Fibroblast of lung (primary cell): ENCODE results near the gene KCNJ10. TPM values are rescaled to one million over a fixed set of nuclear protein-coding genes. Genes with fewer than 3 reads are reported as not detected.

Experiments
- DNase-seq, 2 donors: peaks; one replicate each; pipeline versions ENCODE4 v3.0.0 to v3.0.0-alpha.2; 2010; ENCODE audit warnings: low read depth in 2 of 2
- H2AFZ ChIP-seq: 2 replicates; pipeline ENCODE4 v1.5.1; 2012; ENCODE audit warnings: low read length, control low read depth, inconsistent platforms
- H3K27ac ChIP-seq: 2 replicates; pipeline ENCODE4 v1.5.1; 2011; ENCODE audit warnings: low read length, control low read depth; ENCODE audit not compliant: insufficient read depth
- H3K27me3 ChIP-seq: 2 replicates; pipeline ENCODE4 v1.5.1; 2011; ENCODE audit warnings: mild to moderate bottlenecking, low read length; ENCODE audit not compliant: control insufficient read depth, insufficient read depth
- H3K36me3 ChIP-seq: 2 replicates; pipeline ENCODE4 v1.5.1; 2011; ENCODE audit warnings: low read length; ENCODE audit not compliant: control insufficient read depth, insufficient read depth
- H3K4me1 ChIP-seq: 2 replicates; pipeline ENCODE4 v1.5.1; 2011; ENCODE audit warnings: low read length; ENCODE audit not compliant: control insufficient read depth, insufficient read depth; ENCODE audit errors: extremely low read depth
- H3K4me2 ChIP-seq: 2 replicates; pipeline ENCODE4 v1.5.1; 2011; ENCODE audit warnings: low read length, control low read depth; ENCODE audit not compliant: insufficient read depth; ENCODE audit errors: extremely low read depth
- H3K4me3 ChIP-seq, 4 experiments: fragments of 200-600 bp in 1 of 4; sonication (generic) in 1 of 4; replicated peaks in 1 of 4; 2 replicates each; pipeline ENCODE4 v1.5.1; 2011 to 2016; ENCODE audit warnings: low read length in 4 of 4, low read depth in 3 of 4, mild to moderate bottlenecking in 3 of 4, control low read depth in 2 of 4, inconsistent platforms in 1 of 4, mixed read lengths in 1 of 4; ENCODE audit not compliant: insufficient read depth in 1 of 4; ENCODE audit errors: control extremely low read depth in 1 of 4
- H3K79me2 ChIP-seq: 2 replicates; pipeline ENCODE4 v1.5.1; 2012; ENCODE audit warnings: mild to moderate bottlenecking, low read length, inconsistent platforms; ENCODE audit not compliant: control insufficient read depth, insufficient read depth
- H3K9ac ChIP-seq: 2 replicates; pipeline ENCODE4 v1.5.1; 2011; ENCODE audit warnings: mild to moderate bottlenecking, low read length, control low read depth; ENCODE audit not compliant: insufficient read depth
- H3K9me3 ChIP-seq: 2 replicates; pipeline ENCODE4 v1.5.1; 2012; ENCODE audit warnings: low read depth, low read length; ENCODE audit not compliant: control insufficient read depth, insufficient read depth
- H4K20me1 ChIP-seq: 2 replicates; pipeline ENCODE4 v1.5.1; 2011; ENCODE audit warnings: low read length; ENCODE audit not compliant: control insufficient read depth, insufficient read depth; ENCODE audit errors: extremely low read depth
- CTCF ChIP-seq, 2 donors: IDR thresholded peaks in 1 of 2; conservative IDR thresholded peaks in 1 of 2; 1 replicate in 1 of 2; 2 replicates in 1 of 2; pipeline ENCODE4 v1.5.1; 2011 to 2012; ENCODE audit warnings: low read length in 2 of 2, control low read depth in 1 of 2, inconsistent platforms in 1 of 2, low read depth in 1 of 2, mild to moderate bottlenecking in 1 of 2
- EZH2 ChIP-seq: IDR thresholded peaks from 2 replicates; pipeline ENCODE4 v1.5.1; 2012; ENCODE audit warnings: low read length, control low read depth, mild to moderate bottlenecking; ENCODE audit errors: missing control alignments
- polyA plus RNA-seq, 2 donors: library from polyadenylated mRNA; depleted of rRNA in 1 of 2; stranded (reverse) in 1 of 2; unstranded in 1 of 2; fragments of >200 nt; gene quantifications; 2 replicates each; pipeline ENCODE4 v1.2.1, GENCODE V29; 2011 to 2012; ENCODE audit warnings: missing spikeins in 1 of 2
- total RNA-seq: library from RNA; depleted of rRNA; stranded (reverse); fragments of >200 nt; gene quantifications from 2 replicates; pipeline ENCODE4 v1.2.1, GENCODE V29; 2014

Gene KCNJ10
- total and polyA plus RNA-seq, 2 donors (not counting 1 experiment from before 2014, with no cell fraction given): not detected

- Histone ChIP-seq H3K9ac (peak overlapping the region; percentile 51), H3K27me3 (peaks cover 2% of the 10 kb centered on the region), H3K36me3 (no peaks in the 10 kb centered on the region), H3K9me3 (no peaks in the 10 kb centered on the region), H3K79me2 (no peaks in the 10 kb centered on the region), H2AFZ (peak overlapping the region; percentile 93), H3K4me3 (peak overlapping the region; percentile 58 to 73 (median 62)), H3K27ac (peak overlapping the region; percentile 34), H3K4me2 (peak overlapping the region; percentile 97), H3K4me1 (peaks cover 7% of the 10 kb centered on the region), H4K20me1 (no peaks in the 10 kb centered on the region)
- TF ChIP-seq CTCF (conservative IDR thresholded peaks at IDR 0.05 in 1 of 2, IDR thresholded peaks at IDR 0.05 in 1 of 2; ENCODE audit: low read depth in 1 of 2, low read length in 2 of 2): no peak
- no peak for TF ChIP-seq EZH2
- DNase-seq: peak; percentile 88 to 91
These were observed 29.0 kb upstream of the KCNJ10 start for GRCh38 chr1:160098852-160099561.

GRCh38 chr1:160097911-160098851 is 28.2 kb upstream of the KCNJ10 start, which contains the start of gene IGSF8:
Gene IGSF8 (minus strand): TSS chr1:160098619. CDS start chr1:160098472, 147 bp downstream.
- Histone ChIP-seq H3K9ac (peak within 1 kb of the TSS; percentile 51), H3K79me2 (no peaks in the 10 kb centered on the region), H4K20me1 (no peaks in the 10 kb centered on the region), H3K27me3 (peaks cover 2% of the 10 kb centered on the region), H3K27ac (peak within 1 kb of the TSS; percentile 34), H3K4me3 (peak within 1 kb of the TSS; percentile 58 to 73 (median 70)), H2AFZ (peak within 1 kb of the TSS; percentile 93), H3K9me3 (no peaks in the 10 kb centered on the region), H3K36me3 (no peaks in the 10 kb centered on the region), H3K4me1 (peaks cover 7% of the 10 kb centered on the region), H3K4me2 (peak within 1 kb of the TSS; percentile 97)
- DNase-seq: peak; percentile 73 to 80
- no peak for TF ChIP-seq EZH2
- no peak for TF ChIP-seq CTCF (conservative IDR thresholded peaks at IDR 0.05 in 1 of 2, IDR thresholded peaks at IDR 0.05 in 1 of 2; ENCODE audit: low read depth in 1 of 2, low read length in 2 of 2)
